Liver (tissue), 9 donors: ENCODE data around the gene FAM3B. TPM values are rescaled to one million over a fixed set of nuclear protein-coding genes. Genes with fewer than 3 reads are reported as not detected.

Experiments used
- DNase-seq: peaks from one replicate; pipeline ENCODE4 v3.0.0-alpha.2; 2017; ENCODE audit warnings: low spot score
- H3K27ac ChIP-seq, 2 donors: one replicate each; pipeline ENCODE4 v1.7.0; 2013; ENCODE audit warnings: inconsistent platforms in 2 of 2, low read length in 2 of 2, control low read depth in 1 of 2, low read depth in 1 of 2, mild to moderate bottlenecking in 1 of 2
- H3K27me3 ChIP-seq, 4 donors: one replicate each; pipeline versions ENCODE4 v1.6.1 to v1.7.0; 2013; ENCODE audit warnings: low read length in 3 of 4, inconsistent platforms in 1 of 4, mild to moderate bottlenecking in 1 of 4, moderate library complexity in 1 of 4; ENCODE audit not compliant: control insufficient read depth in 4 of 4, insufficient read depth in 4 of 4
- H3K36me3 ChIP-seq, 4 donors: one replicate each; pipeline versions ENCODE4 v1.6.1 to v1.7.0; 2013; ENCODE audit warnings: low read length in 3 of 4, mild to moderate bottlenecking in 3 of 4, low read depth in 1 of 4, moderate library complexity in 1 of 4; ENCODE audit not compliant: control insufficient read depth in 4 of 4, insufficient read depth in 3 of 4
- H3K4me1 ChIP-seq, 4 donors: one replicate each; pipeline versions ENCODE4 v1.6.1 to v1.7.0; 2013; ENCODE audit warnings: low read length in 3 of 4, mild to moderate bottlenecking in 3 of 4, moderate library complexity in 1 of 4; ENCODE audit not compliant: control insufficient read depth in 4 of 4, insufficient read depth in 4 of 4
- H3K4me3 ChIP-seq, 3 donors: one replicate each; pipeline versions ENCODE4 v1.6.1 to v1.7.0; 2013; ENCODE audit warnings: low read length in 3 of 3, control low read depth in 1 of 3, low read depth in 1 of 3, mild to moderate bottlenecking in 1 of 3
- H3K9ac ChIP-seq, 2 donors: one replicate each; pipeline ENCODE4 v1.7.0; 2013; ENCODE audit warnings: low read length in 2 of 2, mild to moderate bottlenecking in 2 of 2, moderate library complexity in 2 of 2, control low read depth in 1 of 2, low read depth in 1 of 2
- H3K9me3 ChIP-seq, 4 donors: one replicate each; pipeline versions ENCODE4 v1.6.1 to v1.7.0; 2013; ENCODE audit warnings: low read length in 3 of 4; ENCODE audit not compliant: control insufficient read depth in 4 of 4
- EGR1 ChIP-seq, 2 donors: IDR thresholded peaks; 2 replicates each; pipeline ENCODE4 v1.6.1; 2016 to 2018; ENCODE audit warnings: antibody characterized with exemption in 2 of 2, low read depth in 2 of 2
- FOXA1 ChIP-seq: IDR thresholded peaks from 2 replicates; pipeline ENCODE4 v1.6.1; 2016; ENCODE audit warnings: antibody characterized with exemption
- FOXA2 ChIP-seq: IDR thresholded peaks from 2 replicates; pipeline ENCODE4 v1.6.1; 2016; ENCODE audit warnings: antibody characterized with exemption
- GABPA ChIP-seq, 2 donors: IDR thresholded peaks in 1 of 2; conservative IDR thresholded peaks in 1 of 2; 2 replicates each; pipeline ENCODE4 v1.6.1; 2016; ENCODE audit warnings: antibody characterized with exemption in 2 of 2, mild to moderate bottlenecking in 1 of 2, moderate library complexity in 1 of 2
- HNF4A ChIP-seq, 2 donors: conservative IDR thresholded peaks; 2 replicates each; pipeline ENCODE4 v1.6.1; 2016; ENCODE audit warnings: antibody characterized with exemption in 2 of 2, mild to moderate bottlenecking in 2 of 2
- HNF4G ChIP-seq: IDR thresholded peaks from 2 replicates; pipeline ENCODE4 v1.6.1; 2016; ENCODE audit warnings: antibody characterized with exemption
- JUND ChIP-seq, 2 donors: IDR thresholded peaks; 2 replicates each; pipeline ENCODE4 v1.6.1; 2016; ENCODE audit warnings: antibody characterized with exemption in 2 of 2
- NR2F2 ChIP-seq: IDR thresholded peaks from 2 replicates; pipeline ENCODE4 v1.6.1; 2016; ENCODE audit warnings: antibody characterized with exemption
- RAD21 ChIP-seq, 2 donors: IDR thresholded peaks; 2 replicates each; pipeline ENCODE4 v1.6.1; 2016; ENCODE audit warnings: antibody characterized with exemption in 2 of 2, mild to moderate bottlenecking in 2 of 2
- RXRA ChIP-seq, 2 donors: IDR thresholded peaks; 2 replicates each; pipeline ENCODE4 v1.6.1; 2017 to 2018; ENCODE audit warnings: antibody characterized with exemption in 2 of 2, mild to moderate bottlenecking in 1 of 2
- SP1 ChIP-seq: IDR thresholded peaks from 2 replicates; pipeline ENCODE4 v1.6.1; 2018; ENCODE audit warnings: antibody characterized with exemption, mild to moderate bottlenecking
- TAF1 ChIP-seq: conservative IDR thresholded peaks from 2 replicates; pipeline ENCODE4 v1.6.1; 2016; ENCODE audit warnings: antibody characterized with exemption, mild to moderate bottlenecking
- YY1 ChIP-seq: IDR thresholded peaks from 2 replicates; pipeline ENCODE4 v1.6.1; 2016; ENCODE audit warnings: antibody characterized with exemption, mild to moderate bottlenecking
- ZBTB33 ChIP-seq: IDR thresholded peaks from 2 replicates; pipeline ENCODE4 v1.6.1; 2016; ENCODE audit warnings: antibody characterized with exemption
- WGBS: extraction: QIAGEN DNeasy Blood & Tissue Kit; methylation state at CpG from one replicate; pipeline ENCODE4 v1.1.7; 2013; 5-methylcytosine and 5-hydroxymethylcytosine counted together
- polyA plus RNA-seq, 2 donors: library from polyadenylated mRNA; stranded (reverse) in 1 of 2; unstranded in 1 of 2; fragments of 200-250 nt in 1 of 2; fragments of >200 nt in 1 of 2; fragmentation: Nextera tagmentation in 1 of 2; extraction: Ambion mirVana in 1 of 2; gene quantifications; one replicate each; pipeline versions ENCODE4 v1.2.1 to v1.2.3, GENCODE V29; 2013 to 2015
- total RNA-seq, 2 donors: library from RNA; depleted of rRNA; stranded (reverse); fragments of >200 nt; gene quantifications; one replicate each; pipeline ENCODE4 v1.2.3, GENCODE V29; 2014
- TF ChIP-seq, protein P1 (sequence below): IDR thresholded peaks from 2 replicates; pipeline ENCODE4 v1.6.1; 2016; ENCODE audit warnings: antibody characterized with exemption, mild to moderate bottlenecking
- TF ChIP-seq, protein P2 (sequence below): IDR thresholded peaks from 2 replicates; pipeline ENCODE4 v1.6.1; 2016; ENCODE audit warnings: antibody characterized with exemption
- TF ChIP-seq, protein P3 (sequence below): IDR thresholded peaks from 2 replicates; pipeline ENCODE4 v1.6.1; 2016; ENCODE audit warnings: antibody characterized with exemption
- TF ChIP-seq, protein P4 (sequence below): fragments of 150-350 bp; IDR thresholded peaks from 2 replicates; pipeline ENCODE4 v1.5.1; 2017; ENCODE audit warnings: improper control_type of control experiment, low read depth, low read length; ENCODE audit not compliant: missing input control
- donor health status: healthy.
- donor health status: healthy.
- donor health status: healthy.
- donor health status: healthy.
- donor health status: healthy.

Gene FAM3B
- total and polyA plus RNA-seq, 4 donors = 0.72 to 18.2 (median 3.4) TPM

- no peak overlapping the region for H3K27ac ChIP-seq
- H3K4me1 ChIP-seq = no peaks in the 10 kb centered on the region
- H3K36me3 ChIP-seq = peaks cover 0 to 2% (median 0%) of the 10 kb centered on the region in 4 donors
- no peaks in the 10 kb centered on the region for H3K27me3 ChIP-seq
- WGBS = 19% methylated on average over 1 of the region's 1 CpG
- DNase-seq = no peak
- H3K9me3 ChIP-seq = no peaks in the 10 kb centered on the region
- H3K4me3 ChIP-seq = no peak overlapping the region
- TF ChIP-seq GABPA (IDR thresholded peaks at IDR 0.05 in 1 of 2, conservative IDR thresholded peaks at IDR 0.05 in 1 of 2) (no peak), FOXA2 (no peak), RAD21 (IDR thresholded peaks at IDR 0.05) (no peak), HNF4G (no peak), EGR1 (IDR thresholded peaks at IDR 0.05; ENCODE audit: low read depth in 2 of 2) (no peak), SP1 (no peak), JUND (IDR thresholded peaks at IDR 0.05) (no peak), RXRA (IDR thresholded peaks at IDR 0.05) (no peak), NR2F2 (no peak), YY1 (no peak), HNF4A (conservative IDR thresholded peaks at IDR 0.05) (no peak)
- TF ChIP-seq, protein P1, sequence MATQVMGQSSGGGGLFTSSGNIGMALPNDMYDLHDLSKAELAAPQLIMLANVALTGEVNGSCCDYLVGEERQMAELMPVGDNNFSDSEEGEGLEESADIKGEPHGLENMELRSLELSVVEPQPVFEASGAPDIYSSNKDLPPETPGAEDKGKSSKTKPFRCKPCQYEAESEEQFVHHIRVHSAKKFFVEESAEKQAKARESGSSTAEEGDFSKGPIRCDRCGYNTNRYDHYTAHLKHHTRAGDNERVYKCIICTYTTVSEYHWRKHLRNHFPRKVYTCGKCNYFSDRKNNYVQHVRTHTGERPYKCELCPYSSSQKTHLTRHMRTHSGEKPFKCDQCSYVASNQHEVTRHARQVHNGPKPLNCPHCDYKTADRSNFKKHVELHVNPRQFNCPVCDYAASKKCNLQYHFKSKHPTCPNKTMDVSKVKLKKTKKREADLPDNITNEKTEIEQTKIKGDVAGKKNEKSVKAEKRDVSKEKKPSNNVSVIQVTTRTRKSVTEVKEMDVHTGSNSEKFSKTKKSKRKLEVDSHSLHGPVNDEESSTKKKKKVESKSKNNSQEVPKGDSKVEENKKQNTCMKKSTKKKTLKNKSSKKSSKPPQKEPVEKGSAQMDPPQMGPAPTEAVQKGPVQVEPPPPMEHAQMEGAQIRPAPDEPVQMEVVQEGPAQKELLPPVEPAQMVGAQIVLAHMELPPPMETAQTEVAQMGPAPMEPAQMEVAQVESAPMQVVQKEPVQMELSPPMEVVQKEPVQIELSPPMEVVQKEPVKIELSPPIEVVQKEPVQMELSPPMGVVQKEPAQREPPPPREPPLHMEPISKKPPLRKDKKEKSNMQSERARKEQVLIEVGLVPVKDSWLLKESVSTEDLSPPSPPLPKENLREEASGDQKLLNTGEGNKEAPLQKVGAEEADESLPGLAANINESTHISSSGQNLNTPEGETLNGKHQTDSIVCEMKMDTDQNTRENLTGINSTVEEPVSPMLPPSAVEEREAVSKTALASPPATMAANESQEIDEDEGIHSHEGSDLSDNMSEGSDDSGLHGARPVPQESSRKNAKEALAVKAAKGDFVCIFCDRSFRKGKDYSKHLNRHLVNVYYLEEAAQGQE = no peak
- TF ChIP-seq, protein P2, sequence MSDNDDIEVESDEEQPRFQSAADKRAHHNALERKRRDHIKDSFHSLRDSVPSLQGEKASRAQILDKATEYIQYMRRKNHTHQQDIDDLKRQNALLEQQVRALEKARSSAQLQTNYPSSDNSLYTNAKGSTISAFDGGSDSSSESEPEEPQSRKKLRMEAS = no peak
- H3K9ac ChIP-seq = no peak overlapping the region
These were observed 47.1 kb upstream of the FAM3B start for GRCh38 chr21:41269535-41269934.

DNA sequence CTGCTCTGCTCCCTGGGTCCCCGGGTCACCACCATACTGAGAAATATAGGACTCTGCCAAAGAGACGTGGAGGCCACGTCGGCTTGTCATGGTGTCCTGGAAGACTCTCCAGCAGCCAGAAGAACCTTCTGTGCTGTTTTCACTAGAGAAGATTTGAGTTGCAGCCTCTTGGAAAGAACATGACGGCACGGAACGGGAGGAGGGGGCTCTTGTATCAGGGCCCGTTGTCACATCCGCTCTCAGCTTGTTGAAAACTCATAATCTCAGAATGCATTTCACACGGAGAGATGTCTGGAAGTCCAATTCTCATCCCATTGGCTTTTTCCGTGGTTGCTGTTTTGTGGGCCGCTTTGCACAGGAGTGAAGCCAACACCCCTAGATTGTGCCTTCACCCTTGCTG, 39.4 kb upstream of the FAM3B start:
- WGBS = 85% methylated on average over 12 of the region's 12 CpGs
- no peak for TF ChIP-seq SP1
- no peak for TF ChIP-seq YY1
- no peak for TF ChIP-seq GABPA (IDR thresholded peaks at IDR 0.05 in 1 of 2, conservative IDR thresholded peaks at IDR 0.05 in 1 of 2)
- no peak for TF ChIP-seq FOXA1
- no peak for TF ChIP-seq RAD21 (IDR thresholded peaks at IDR 0.05)
- TF ChIP-seq TAF1 = no peak
- TF ChIP-seq, protein P2 = no peak
- no peak for TF ChIP-seq HNF4A (conservative IDR thresholded peaks at IDR 0.05)
- no peak for TF ChIP-seq JUND (IDR thresholded peaks at IDR 0.05)
- TF ChIP-seq EGR1 (IDR thresholded peaks at IDR 0.05; ENCODE audit: low read depth in 2 of 2) = no peak
- TF ChIP-seq HNF4G = no peak
- TF ChIP-seq RXRA (IDR thresholded peaks at IDR 0.05) = no peak
- TF ChIP-seq, protein P3, sequence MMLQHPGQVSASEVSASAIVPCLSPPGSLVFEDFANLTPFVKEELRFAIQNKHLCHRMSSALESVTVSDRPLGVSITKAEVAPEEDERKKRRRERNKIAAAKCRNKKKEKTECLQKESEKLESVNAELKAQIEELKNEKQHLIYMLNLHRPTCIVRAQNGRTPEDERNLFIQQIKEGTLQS = no peak
- TF ChIP-seq, protein P1 = no peak
- no peak for TF ChIP-seq NR2F2
- TF ChIP-seq, protein P4, sequence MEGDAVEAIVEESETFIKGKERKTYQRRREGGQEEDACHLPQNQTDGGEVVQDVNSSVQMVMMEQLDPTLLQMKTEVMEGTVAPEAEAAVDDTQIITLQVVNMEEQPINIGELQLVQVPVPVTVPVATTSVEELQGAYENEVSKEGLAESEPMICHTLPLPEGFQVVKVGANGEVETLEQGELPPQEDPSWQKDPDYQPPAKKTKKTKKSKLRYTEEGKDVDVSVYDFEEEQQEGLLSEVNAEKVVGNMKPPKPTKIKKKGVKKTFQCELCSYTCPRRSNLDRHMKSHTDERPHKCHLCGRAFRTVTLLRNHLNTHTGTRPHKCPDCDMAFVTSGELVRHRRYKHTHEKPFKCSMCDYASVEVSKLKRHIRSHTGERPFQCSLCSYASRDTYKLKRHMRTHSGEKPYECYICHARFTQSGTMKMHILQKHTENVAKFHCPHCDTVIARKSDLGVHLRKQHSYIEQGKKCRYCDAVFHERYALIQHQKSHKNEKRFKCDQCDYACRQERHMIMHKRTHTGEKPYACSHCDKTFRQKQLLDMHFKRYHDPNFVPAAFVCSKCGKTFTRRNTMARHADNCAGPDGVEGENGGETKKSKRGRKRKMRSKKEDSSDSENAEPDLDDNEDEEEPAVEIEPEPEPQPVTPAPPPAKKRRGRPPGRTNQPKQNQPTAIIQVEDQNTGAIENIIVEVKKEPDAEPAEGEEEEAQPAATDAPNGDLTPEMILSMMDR = no peak
- TF ChIP-seq FOXA2 = no peak
- TF ChIP-seq ZBTB33 = no peak
- no peaks in the 10 kb centered on the region for H3K4me1 ChIP-seq
- H3K27me3 ChIP-seq = no peaks in the 10 kb centered on the region
- H3K9ac ChIP-seq = no peak overlapping the region
- no peak overlapping the region for H3K27ac ChIP-seq
- H3K4me3 ChIP-seq = no peak overlapping the region
- DNase-seq = no peak
- H3K36me3 ChIP-seq = peaks cover 0 to 2% (median 0%) of the 10 kb centered on the region in 4 donors
- H3K9me3 ChIP-seq = no peaks in the 10 kb centered on the region
